KOPT-K1 (cell line): Measurements from ENCODE around the gene PIGU.
"Not testable (repeated sequence)": the region's sequence is repeated elsewhere in the genome, so short reads cannot be mapped to it uniquely, and the experiment has no call there.

Source experiments
- H3K27ac ChIP-seq: fragments of 200-600 bp; sonication (generic); 2 replicates; pipeline ENCODE4 v1.5.1; 2016; ENCODE audit warnings: antibody characterized with exemption, mild to moderate bottlenecking, low read depth, low read length; ENCODE audit not compliant: poor library complexity, severe bottlenecking
- H3K36me3 ChIP-seq: fragments of 200-600 bp; sonication (generic); 2 replicates; pipeline ENCODE4 v1.5.1; 2017; ENCODE audit warnings: antibody characterized with exemption, mild to moderate bottlenecking, low read length, moderate library complexity; ENCODE audit not compliant: insufficient read depth
- H3K9me3 ChIP-seq: fragments of 200-600 bp; sonication (generic); 2 replicates; pipeline ENCODE4 v1.5.1; 2017; ENCODE audit warnings: antibody characterized with exemption, low read length, mild to moderate bottlenecking; ENCODE audit not compliant: insufficient read depth, poor library complexity, severe bottlenecking

PIGU gene

GRCh38 chr20:34701405-34702085 lies 24.7 kb upstream of the PIGU start:
- H3K27ac ChIP-seq = no peak overlapping the region
- H3K9me3 ChIP-seq = no peaks in the 10 kb centered on the region
- H3K36me3 ChIP-seq = no peaks in the 10 kb centered on the region

GRCh38 chr20:34693414-34693813 lies 16.5 kb upstream of the PIGU start:
- H3K9me3 ChIP-seq = no peaks in the 10 kb centered on the region
- no peak overlapping the region for H3K27ac ChIP-seq
- no peaks in the 10 kb centered on the region for H3K36me3 ChIP-seq

- H3K36me3 ChIP-seq = no peaks in the 10 kb centered on the region
- no peaks in the 10 kb centered on the region for H3K9me3 ChIP-seq
- no peak overlapping the region for H3K27ac ChIP-seq
Measured at GRCh38 chr20:34691838-34692237, 14.9 kb upstream of the PIGU start.

GRCh38 chr20:34689486-34689885 lies 12.6 kb upstream of the PIGU start:
- no peak overlapping the region for H3K27ac ChIP-seq
- H3K36me3 ChIP-seq = no peaks in the 10 kb centered on the region
- H3K9me3 ChIP-seq = no peaks in the 10 kb centered on the region

GRCh38 chr20:34683667-34684066 lies 6.8 kb upstream of the PIGU start:
- Histone ChIP-seq H3K36me3 (no peaks in the 10 kb centered on the region), H3K27ac (no peak overlapping the region), H3K9me3 (no peaks in the 10 kb centered on the region)

GRCh38 chr20:34680586-34681175 lies 3.8 kb upstream of the PIGU start:
- Histone ChIP-seq H3K9me3 (no peaks in the 10 kb centered on the region), H3K27ac (no peak overlapping the region), H3K36me3 (no peaks in the 10 kb centered on the region)

- H3K9me3 ChIP-seq = no peaks in the 10 kb centered on the region
- H3K36me3 ChIP-seq = no peaks in the 10 kb centered on the region
- H3K27ac ChIP-seq = peak overlapping the region; percentile 86
Measured at GRCh38 chr20:34675993-34676641, 775 bp downstream of the PIGU start.

GRCh38 chr20:34675561-34675960 lies 1.3 kb downstream of the PIGU start:
- Histone ChIP-seq H3K36me3 (no peaks in the 10 kb centered on the region), H3K9me3 (no peaks in the 10 kb centered on the region), H3K27ac (no peak overlapping the region)

- Histone ChIP-seq H3K36me3 (no peaks in the 10 kb centered on the region), H3K9me3 (peaks cover 4% of the 10 kb centered on the region), H3K27ac (no peak overlapping the region)
Measured at GRCh38 chr20:34673412-34673811, 3.5 kb downstream of the PIGU start.

GRCh38 chr20:34669094-34669493 lies 7.8 kb downstream of the PIGU start:
- Histone ChIP-seq H3K36me3 (no peaks in the 10 kb centered on the region), H3K9me3 (peaks cover 4% of the 10 kb centered on the region), H3K27ac (no peak overlapping the region)

GRCh38 chr20:34664751-34665150 lies 12.1 kb downstream of the PIGU start:
- not testable (repeated sequence) for H3K27ac ChIP-seq, H3K9me3 ChIP-seq, H3K36me3 ChIP-seq

- Histone ChIP-seq H3K27ac (no peak overlapping the region), H3K9me3 (no peaks in the 10 kb centered on the region)
Measured at GRCh38 chr20:34663213-34663943, 13.5 kb downstream of the PIGU start.

GRCh38 chr20:34661811-34662210 lies 15.1 kb downstream of the PIGU start:
- H3K36me3 ChIP-seq, H3K27ac ChIP-seq, H3K9me3 ChIP-seq: not testable (repeated sequence)

More at GRCh38 chr20:34663213-34663943, 13.5 kb downstream of the PIGU start:
- H3K36me3 ChIP-seq = no peaks in the 10 kb centered on the region

- not testable (repeated sequence) for H3K27ac ChIP-seq, H3K9me3 ChIP-seq
- peaks cover 17% of the 10 kb centered on the region for H3K36me3 ChIP-seq
Measured at GRCh38 chr20:34658654-34659053, 18.2 kb downstream of the PIGU start.

- H3K9me3 ChIP-seq = no peaks in the 10 kb centered on the region
- H3K36me3 ChIP-seq = peaks cover 46% of the 10 kb centered on the region
Measured at GRCh38 chr20:34654207-34654744, 22.6 kb downstream of the PIGU start.

More at GRCh38 chr20:34654207-34654744, 22.6 kb downstream of the PIGU start:
- no peak overlapping the region for H3K27ac ChIP-seq
